ENCODE data around the gene PRR12.

PRR12 gene

GRCh38 chr19:49591731-49592485 lies 926 bp downstream of the PRR12 start:
- peak; percentile 35 for DNase-seq (ENCODE audit: low spot score)

GRCh38 chr19:49592486-49593232 lies 1.7 kb downstream of the PRR12 start:
- DNase-seq (ENCODE audit: low spot score) = no peak

- peak; percentile 92 for DNase-seq (ENCODE audit: low spot score)
Measured at GRCh38 chr19:49593233-49594113, 2.5 kb downstream of the PRR12 start.

GRCh38 chr19:49594157-49594992 lies 3.4 kb downstream of the PRR12 start:
- DNase-seq (ENCODE audit: low spot score) = no peak

- no peak for DNase-seq (ENCODE audit: low spot score)
Measured at GRCh38 chr19:49594993-49595818, 4.2 kb downstream of the PRR12 start.

GRCh38 chr19:49595819-49596404 lies 4.9 kb downstream of the PRR12 start:
- no peak for DNase-seq (ENCODE audit: low spot score)

GRCh38 chr19:49596407-49596806 lies 5.4 kb downstream of the PRR12 start:
- DNase-seq (ENCODE audit: low spot score) = no peak

- no peak for DNase-seq (ENCODE audit: low spot score)
Measured at GRCh38 chr19:49596954-49597702, 6.1 kb downstream of the PRR12 start.

- no peak for DNase-seq (ENCODE audit: low spot score)
Measured at GRCh38 chr19:49597703-49597974, 6.7 kb downstream of the PRR12 start.

GRCh38 chr19:49599378-49600295 lies 8.7 kb downstream of the PRR12 start:
- no peak for DNase-seq (ENCODE audit: low spot score)

- DNase-seq (ENCODE audit: low spot score) = no peak
Measured at GRCh38 chr19:49601482-49602038, 10.6 kb downstream of the PRR12 start.

- DNase-seq (ENCODE audit: low spot score) = no peak
Measured at GRCh38 chr19:49602806-49603205, 11.8 kb downstream of the PRR12 start.

- no peak for DNase-seq (ENCODE audit: low spot score)
Measured at GRCh38 chr19:49605605-49606004, 14.6 kb downstream of the PRR12 start.

- no peak for DNase-seq (ENCODE audit: low spot score)
Measured at GRCh38 chr19:49609499-49610092, 18.6 kb downstream of the PRR12 start.

GRCh38 chr19:49613374-49613773 lies 22.4 kb downstream of the PRR12 start:
- DNase-seq (ENCODE audit: low spot score) = no peak

GRCh38 chr19:49614096-49614833 lies 23.3 kb downstream of the PRR12 start:
- DNase-seq (ENCODE audit: low spot score) = no peak

- DNase-seq (ENCODE audit: low spot score) = no peak
Measured at GRCh38 chr19:49615861-49616260, 24.9 kb downstream of the PRR12 start.
